ENCODE results near the gene B3GAT2.

The B3GAT2 gene

GRCh38 chr6:70905742-70906141 is 51.1 kb downstream of the B3GAT2 start:
- CTCF ChIA-PET, result interaction anchor here (0.9 to 2.4 kb wide), 5 partner anchors 8 to 50 kb away, joined by 3 to 6 read pairs (median 4); no protein-coding TSS in a partner anchor

DNA sequence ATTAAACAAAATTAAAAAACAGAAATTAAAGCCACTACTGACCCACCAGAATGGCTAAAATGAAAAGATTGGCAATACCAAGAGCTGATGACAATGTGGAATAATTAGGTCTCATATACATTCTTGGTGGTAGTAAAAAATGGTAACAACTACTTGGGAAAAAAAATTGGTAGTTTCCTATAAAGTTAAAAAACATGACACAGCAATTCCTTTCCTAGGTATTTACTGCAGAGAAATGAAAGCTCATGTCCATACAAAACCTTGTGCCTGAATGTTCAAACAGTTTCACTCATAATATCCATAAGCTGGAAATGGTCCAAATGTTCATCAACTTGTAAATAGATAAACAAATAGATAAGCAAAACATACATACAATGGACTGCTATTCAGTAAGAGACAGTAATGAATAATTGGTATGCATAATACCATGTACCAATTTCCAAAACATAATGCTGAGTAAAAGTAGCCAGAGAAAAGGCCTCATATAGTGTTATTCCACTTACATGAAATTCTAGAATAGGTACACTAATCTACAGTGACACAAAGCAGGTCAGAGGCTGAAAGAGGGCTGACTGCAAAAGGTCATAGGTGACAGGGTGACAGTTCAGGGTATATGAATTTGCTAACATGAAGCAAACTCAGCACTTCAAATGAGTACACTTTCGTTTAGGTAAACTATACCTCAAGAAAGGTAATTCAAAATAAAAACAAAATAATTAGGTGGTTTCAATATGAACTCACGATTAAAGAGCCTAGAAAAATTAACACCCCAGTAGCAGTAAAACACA is 53.0 kb downstream of the B3GAT2 start:
- ChIA-PET POLR2A (no interaction called here), CTCF (interaction anchor here (1.0 to 2.4 kb wide), 2 partner anchors 19 to 52 kb away, joined by 3 to 6 read pairs; no protein-coding TSS in a partner anchor)
- no peak for DNase-seq (ENCODE audit: extremely low spot score)
- TF ChIP-seq, protein P1, sequence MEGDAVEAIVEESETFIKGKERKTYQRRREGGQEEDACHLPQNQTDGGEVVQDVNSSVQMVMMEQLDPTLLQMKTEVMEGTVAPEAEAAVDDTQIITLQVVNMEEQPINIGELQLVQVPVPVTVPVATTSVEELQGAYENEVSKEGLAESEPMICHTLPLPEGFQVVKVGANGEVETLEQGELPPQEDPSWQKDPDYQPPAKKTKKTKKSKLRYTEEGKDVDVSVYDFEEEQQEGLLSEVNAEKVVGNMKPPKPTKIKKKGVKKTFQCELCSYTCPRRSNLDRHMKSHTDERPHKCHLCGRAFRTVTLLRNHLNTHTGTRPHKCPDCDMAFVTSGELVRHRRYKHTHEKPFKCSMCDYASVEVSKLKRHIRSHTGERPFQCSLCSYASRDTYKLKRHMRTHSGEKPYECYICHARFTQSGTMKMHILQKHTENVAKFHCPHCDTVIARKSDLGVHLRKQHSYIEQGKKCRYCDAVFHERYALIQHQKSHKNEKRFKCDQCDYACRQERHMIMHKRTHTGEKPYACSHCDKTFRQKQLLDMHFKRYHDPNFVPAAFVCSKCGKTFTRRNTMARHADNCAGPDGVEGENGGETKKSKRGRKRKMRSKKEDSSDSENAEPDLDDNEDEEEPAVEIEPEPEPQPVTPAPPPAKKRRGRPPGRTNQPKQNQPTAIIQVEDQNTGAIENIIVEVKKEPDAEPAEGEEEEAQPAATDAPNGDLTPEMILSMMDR (IDR thresholded peaks at IDR 0.05; ENCODE audit: control extremely low read depth, extremely low read depth, low read depth, missing control alignments), result no peak

More at GRCh38 chr6:70905742-70906141, 51.1 kb downstream of the B3GAT2 start:
- TF ChIP-seq, protein P1 (IDR thresholded peaks at IDR 0.05; ENCODE audit: control extremely low read depth, extremely low read depth, low read depth, missing control alignments), result no peak
- no peak for DNase-seq (ENCODE audit: extremely low spot score)
- POLR2A ChIA-PET, result no interaction called here

- TF ChIP-seq, protein P1 (IDR thresholded peaks at IDR 0.05; ENCODE audit: control extremely low read depth, extremely low read depth, low read depth, missing control alignments), result no peak
- CTCF ChIA-PET, result interaction anchor here (1.0 to 1.4 kb wide), 4 partner anchors 8 to 194 kb away, joined by 3 to 6 read pairs (median 4); no protein-coding TSS in a partner anchor
- no peak for DNase-seq (ENCODE audit: extremely low spot score)
- POLR2A ChIA-PET, result no interaction called here
These were observed 55.5 kb downstream of the B3GAT2 start for GRCh38 chr6:70901324-70901723.

DNA sequence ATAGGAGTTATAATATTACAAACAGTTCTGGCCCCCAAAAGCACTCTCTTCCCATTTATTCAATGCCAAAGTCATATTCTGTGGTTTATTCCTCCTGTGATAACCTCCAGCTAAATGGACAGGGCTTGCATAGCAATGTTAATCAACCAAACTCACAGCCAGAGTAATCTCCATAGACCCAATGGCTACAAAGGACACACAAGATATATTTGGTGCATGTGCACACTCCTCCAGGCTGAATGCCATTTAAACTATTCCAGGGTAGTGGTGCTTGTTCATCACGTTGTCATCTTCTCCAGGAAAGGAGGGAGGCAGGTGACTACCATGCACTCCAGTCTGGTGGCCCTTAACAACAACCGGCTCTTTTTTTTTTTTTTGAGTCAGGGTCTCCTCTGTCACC is 56.8 kb downstream of the B3GAT2 start:
- TF ChIP-seq, protein P1 (IDR thresholded peaks at IDR 0.05; ENCODE audit: control extremely low read depth, extremely low read depth, low read depth, missing control alignments), result no peak
- DNase-seq (ENCODE audit: extremely low spot score), result no peak
- ChIA-PET CTCF (interaction anchor here (0.7 to 2.5 kb wide), 2 partner anchors 15 to 189 kb away, joined by 3 to 12 read pairs; no protein-coding TSS in a partner anchor), POLR2A (no interaction called here)

DNA sequence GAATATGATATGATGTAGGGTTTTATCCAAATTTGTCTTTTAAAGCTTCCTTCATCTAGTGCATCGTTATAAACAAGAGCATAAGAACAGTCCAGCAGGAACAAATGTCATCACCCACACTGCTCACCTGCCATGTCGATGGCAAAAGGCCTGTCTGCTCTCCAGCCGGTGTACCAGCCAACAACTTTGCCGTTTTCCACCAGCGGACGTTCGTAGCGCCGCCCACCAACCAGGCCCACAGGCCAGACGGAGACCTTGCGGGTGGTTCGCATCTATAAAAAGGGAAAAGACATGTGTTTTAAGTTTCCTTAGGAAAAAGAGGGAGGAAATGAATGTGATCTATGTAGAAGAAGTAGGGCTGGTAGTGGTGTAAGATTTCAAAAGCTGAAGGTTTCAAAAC is 62.9 kb downstream of the B3GAT2 start:
- DNase-seq (ENCODE audit: extremely low spot score), result no peak
- CTCF ChIA-PET, result interaction anchor here (1.2 to 3.8 kb wide), 4 partner anchors 10 to 188 kb away, joined by 3 to 14 read pairs (median 4); no protein-coding TSS in a partner anchor
- POLR2A ChIA-PET, result no interaction called here

DNA sequence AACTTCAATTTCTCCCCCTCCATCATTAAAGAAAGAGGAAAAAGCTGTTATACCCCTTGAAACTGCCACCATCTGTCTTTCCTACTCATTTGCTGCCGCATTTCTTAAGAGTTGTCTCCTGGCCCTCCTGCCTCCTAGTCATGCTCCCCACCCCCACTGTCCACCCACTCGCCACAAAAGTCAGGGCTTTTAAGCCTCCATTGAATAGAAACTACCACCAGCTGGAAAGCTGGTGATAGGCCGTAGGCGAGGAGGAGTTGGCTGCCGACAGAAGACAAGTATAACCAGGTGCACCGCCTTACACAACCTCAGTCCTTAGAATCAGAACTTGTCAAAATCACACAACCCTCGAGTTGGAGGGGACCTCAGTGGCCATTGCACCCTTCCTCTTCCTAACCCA is 67.6 kb downstream of the B3GAT2 start:
- TF ChIP-seq, protein P1 (IDR thresholded peaks at IDR 0.05; ENCODE audit: control extremely low read depth, extremely low read depth, low read depth, missing control alignments), result no peak
- POLR2A ChIA-PET, result no interaction called here
- DNase-seq (ENCODE audit: extremely low spot score), result no peak
- CTCF ChIA-PET, result no interaction called here

More for the DNA sequence above, 62.9 kb downstream of the B3GAT2 start:
- TF ChIP-seq, protein P1 (IDR thresholded peaks at IDR 0.05; ENCODE audit: control extremely low read depth, extremely low read depth, low read depth, missing control alignments), result no peak
